Measurements from ENCODE around the gene ABCB9. TPM values are rescaled to one million over a fixed set of nuclear protein-coding genes. Genes with fewer than 3 reads are reported as not detected.
A peak's percentile ranks its signal among the peaks of the same experiment; 100 is the strongest.
"Not testable (repeated sequence)": the region's sequence is repeated elsewhere in the genome, so short reads cannot be mapped to it uniquely, and the experiment has no call there.

The ABCB9 gene
- total RNA-seq, 1 experiment from 2014 or later = 6.3 TPM

- CTCF ChIA-PET = interaction anchor here (1.2 kb wide), 1 partner anchor 42 kb away, joined by 3 read pairs; no protein-coding TSS in a partner anchor
- Mint-ChIP-seq H3K27ac (0 out of 2 replicates have a peak overlapping the region, but pooled peaks have one; percentile 17), H3K9me3 (peaks cover 7% of the 10 kb centered on the region), H3K27me3 (ENCODE audit: low read depth) (no peaks in the 10 kb centered on the region; the same call in 1 of the 2 replicates), H3K4me3 (no peak overlapping the region), H3K4me1 (peaks cover 13% of the 10 kb centered on the region), H3K36me3 (no peaks in the 10 kb centered on the region)
- ATAC-seq = peak; percentile 82
- TF ChIP-seq GTF2I (CRISPR knock-in tag; conservative IDR thresholded peaks at IDR 0.05) = 0 out of 2 replicates have a peak, but pooled peaks have one; percentile 62
- no peak for TF ChIP-seq ESRRA (CRISPR knock-in tag; IDR thresholded peaks at IDR 0.05; ENCODE audit: borderline replicate concordance)
- no peak for TF ChIP-seq USF1 (CRISPR knock-in tag; IDR thresholded peaks at IDR 0.05)
- TF ChIP-seq ZNF532 (CRISPR knock-in tag; IDR thresholded peaks at IDR 0.05; ENCODE audit: borderline replicate concordance) = no peak
- TF ChIP-seq CREB1 (CRISPR knock-in tag; IDR thresholded peaks at IDR 0.05) = no peak
- TF ChIP-seq TEAD1 (CRISPR knock-in tag; IDR thresholded peaks at IDR 0.05) = peak; percentile 16; the same call in 1 of the 2 replicates
- TF ChIP-seq KAT7 (CRISPR knock-in tag; IDR thresholded peaks at IDR 0.05; ENCODE audit: borderline replicate concordance) = no peak
- POLR2A ChIA-PET = no interaction called here
- no peak for DNase-seq (ENCODE audit: low spot score)
Measured at GRCh38 chr12:122909442-122910288, 56.6 kb downstream of the ABCB9 start.

- DNase-seq (ENCODE audit: low spot score) = no peak
- Mint-ChIP-seq H3K27me3 (ENCODE audit: low read depth) (no peaks in the 10 kb centered on the region; the same call in 1 of the 2 replicates), H3K4me1 (peaks cover 14% of the 10 kb centered on the region), H3K36me3 (no peaks in the 10 kb centered on the region), H3K27ac (no peak overlapping the region), H3K9me3 (peaks cover 4% of the 10 kb centered on the region), H3K4me3 (no peak overlapping the region)
- no peak for ATAC-seq
- CTCF ChIA-PET = no interaction called here
- TF ChIP-seq JUN (CRISPR knock-in tag; IDR thresholded peaks at IDR 0.05) = no peak
- TF ChIP-seq ZNF232 (CRISPR knock-in tag; IDR thresholded peaks at IDR 0.05) = no peak
- TF ChIP-seq ZNF121 (CRISPR knock-in tag; IDR thresholded peaks at IDR 0.05) = peak; percentile 55
- POLR2A ChIA-PET = no interaction called here
Measured at GRCh38 chr12:122908915-122909314, 57.3 kb downstream of the ABCB9 start.

GRCh38 chr12:122905258-122905657 is 61.0 kb downstream of the ABCB9 start:
- H3K27ac Mint-ChIP-seq; H3K9me3 Mint-ChIP-seq; ATAC-seq; H3K4me3 Mint-ChIP-seq; CTCF ChIA-PET; H3K36me3 Mint-ChIP-seq; H3K27me3 Mint-ChIP-seq (ENCODE audit: low read depth); DNase-seq (ENCODE audit: low spot score); POLR2A ChIA-PET: not testable (repeated sequence)
- peaks cover 22% of the 10 kb centered on the region for H3K4me1 Mint-ChIP-seq

GRCh38 chr12:122903693-122904034 is 62.6 kb downstream of the ABCB9 start:
- DNase-seq (ENCODE audit: low spot score) = no peak
- H3K27ac Mint-ChIP-seq = no peak overlapping the region
- H3K4me1 Mint-ChIP-seq = peaks cover 13% of the 10 kb centered on the region
- POLR2A ChIA-PET = no interaction called here
- peak; percentile 59 for ATAC-seq
- no peaks in the 10 kb centered on the region for H3K36me3 Mint-ChIP-seq
- H3K27me3 Mint-ChIP-seq (ENCODE audit: low read depth) = peaks cover 7% of the 10 kb centered on the region
- CTCF ChIA-PET = interaction anchor here (1.0 kb wide), 1 partner anchor 58 kb away, joined by 3 read pairs; no protein-coding TSS in a partner anchor
- H3K4me3 Mint-ChIP-seq = no peak overlapping the region
- H3K9me3 Mint-ChIP-seq = peaks cover 4% of the 10 kb centered on the region
- no peak for TF ChIP-seq ZNF425 (CRISPR knock-in tag; conservative IDR thresholded peaks at IDR 0.05)
- TF ChIP-seq IRF2 (CRISPR knock-in tag; IDR thresholded peaks at IDR 0.05; ENCODE audit: borderline replicate concordance, low read depth) = no peak
- no peak for TF ChIP-seq CTCF (IDR thresholded peaks at IDR 0.05)
- TF ChIP-seq NFYB (CRISPR knock-in tag; conservative IDR thresholded peaks at IDR 0.05; ENCODE audit: low read depth) = no peak
- no peak for TF ChIP-seq SMAD3 (CRISPR knock-in tag; IDR thresholded peaks at IDR 0.05; ENCODE audit: borderline replicate concordance)
- TF ChIP-seq PREB (CRISPR knock-in tag; IDR thresholded peaks at IDR 0.05; ENCODE audit: borderline replicate concordance) = no peak
- no peak for TF ChIP-seq FOXK1 (CRISPR knock-in tag; IDR thresholded peaks at IDR 0.05)
